ELR (cell line): ENCODE data around the gene EEF1AKMT2.

Source experiments
- DNase-seq: peaks from one replicate; pipeline ENCODE4 v3.0.0-alpha.2; 2015; ENCODE audit warnings: low read depth

Gene EEF1AKMT2

DNA sequence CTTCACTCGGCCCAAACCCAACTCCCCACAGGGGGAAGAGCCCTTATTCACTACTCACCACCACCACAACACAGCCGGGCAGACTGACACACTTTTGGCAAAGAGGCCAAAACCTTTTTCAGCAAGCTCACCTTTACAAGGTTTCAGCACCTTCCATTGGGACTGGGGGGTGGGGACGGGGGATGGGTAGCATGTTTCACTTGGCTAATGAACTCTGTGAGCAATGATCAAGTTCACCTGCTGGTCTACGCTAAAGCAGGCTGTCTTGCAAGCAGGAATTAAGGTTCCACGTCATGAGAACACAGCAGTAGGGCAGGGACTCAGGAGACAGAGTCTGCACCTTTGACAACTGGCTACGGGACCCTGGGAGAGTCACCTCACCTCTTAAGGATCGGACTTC, 54.5 kb downstream of the EEF1AKMT2 start:
- DNase-seq = no peak

- no peak for DNase-seq
Measured at GRCh38 chr10:124736491-124737136, 55.1 kb downstream of the EEF1AKMT2 start.

DNA sequence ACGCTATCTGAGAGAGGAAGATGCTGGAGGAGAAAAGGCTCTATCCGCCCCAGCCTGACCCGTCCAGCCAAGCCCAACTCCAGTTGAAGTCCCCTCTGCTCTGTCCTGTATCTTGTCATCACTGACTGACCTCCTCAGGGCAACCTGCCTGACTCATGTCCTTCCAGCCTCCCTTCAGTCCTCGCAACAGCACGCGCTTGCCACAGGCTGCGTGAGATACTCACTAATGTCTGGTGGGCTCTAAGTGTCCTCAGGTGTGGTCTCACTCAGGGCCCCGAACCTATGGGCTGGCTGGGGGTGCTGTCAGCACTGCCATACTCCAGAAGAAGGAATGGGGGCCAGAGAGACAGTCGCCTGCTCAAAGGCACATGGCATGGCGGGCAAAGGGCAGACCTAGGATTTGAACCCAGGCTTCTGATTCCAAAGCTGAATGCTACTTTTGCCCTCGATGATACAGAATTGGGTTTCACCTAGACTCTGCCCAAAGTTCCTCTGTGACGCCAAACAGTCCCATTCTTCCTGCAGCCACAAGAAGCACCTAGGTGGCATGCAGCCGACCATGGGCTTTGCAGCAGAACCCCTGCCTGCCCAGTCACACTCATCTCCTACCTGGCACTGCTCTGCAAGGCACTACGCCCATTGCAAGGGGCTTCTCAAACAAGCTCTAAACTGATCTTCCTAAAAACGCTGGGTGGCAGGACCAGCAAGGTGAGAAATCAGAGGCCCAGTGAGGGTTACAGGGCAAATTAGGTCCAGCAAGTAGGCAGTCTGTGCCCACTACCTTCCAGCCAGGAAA, 56.0 kb downstream of the EEF1AKMT2 start:
- no peak for DNase-seq

GRCh38 chr10:124734311-124735166, 57.1 kb downstream of the EEF1AKMT2 start:
- no peak for DNase-seq

- DNase-seq = no peak
Measured at GRCh38 chr10:124733571-124734245, 58.0 kb downstream of the EEF1AKMT2 start.

DNA sequence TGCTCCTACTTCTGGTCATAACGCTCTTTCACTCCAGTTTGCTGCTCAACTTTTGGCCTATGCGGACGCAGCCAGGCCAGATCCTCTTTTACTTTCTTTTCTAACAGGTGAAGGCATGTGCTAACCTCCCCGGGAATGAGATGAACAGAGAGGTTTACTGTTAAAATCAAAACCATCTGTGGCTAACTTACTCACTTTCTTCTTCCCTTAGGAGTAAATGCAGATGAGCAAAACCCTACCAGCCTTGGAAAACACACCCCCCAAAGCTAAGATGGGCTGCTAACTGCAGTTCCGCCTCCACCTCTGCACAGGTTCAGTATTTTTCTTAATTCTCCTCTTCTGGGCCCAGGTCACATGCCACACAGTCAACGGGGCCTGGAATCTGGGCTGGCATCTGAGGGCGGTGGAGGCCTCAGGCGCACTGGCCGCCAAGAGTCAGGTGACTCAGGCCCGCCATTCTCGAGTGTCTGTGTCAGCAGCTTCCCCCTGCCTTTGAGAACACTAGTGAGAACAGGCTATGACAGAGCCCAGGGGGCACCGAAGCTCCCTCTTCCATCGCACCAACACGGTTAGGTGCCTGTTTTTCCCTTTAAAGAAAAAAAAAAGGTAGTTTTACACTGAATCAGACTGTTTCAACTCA, 58.6 kb downstream of the EEF1AKMT2 start:
- no peak for DNase-seq

- DNase-seq = no peak
Measured at GRCh38 chr10:124731551-124731950, 60.1 kb downstream of the EEF1AKMT2 start.

DNA sequence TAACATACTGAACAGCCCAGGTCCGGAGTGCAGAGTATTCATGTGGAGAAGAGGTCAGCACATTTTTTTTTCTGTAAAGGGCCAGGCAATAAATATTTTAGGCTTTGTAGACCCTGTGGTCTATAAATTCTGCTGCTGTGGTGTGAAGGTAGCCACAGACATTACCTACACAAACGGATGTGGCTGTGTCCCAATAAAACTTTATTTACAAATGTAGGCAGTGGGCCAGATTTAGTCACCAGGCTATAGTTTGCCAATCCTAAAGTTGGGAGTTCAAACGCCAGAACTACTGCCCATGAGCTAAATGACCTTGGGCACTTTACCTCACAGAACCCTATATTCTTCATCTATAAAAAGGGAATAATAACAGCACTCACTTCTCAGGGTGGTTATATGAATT, 60.9 kb downstream of the EEF1AKMT2 start:
- DNase-seq = no peak

DNA sequence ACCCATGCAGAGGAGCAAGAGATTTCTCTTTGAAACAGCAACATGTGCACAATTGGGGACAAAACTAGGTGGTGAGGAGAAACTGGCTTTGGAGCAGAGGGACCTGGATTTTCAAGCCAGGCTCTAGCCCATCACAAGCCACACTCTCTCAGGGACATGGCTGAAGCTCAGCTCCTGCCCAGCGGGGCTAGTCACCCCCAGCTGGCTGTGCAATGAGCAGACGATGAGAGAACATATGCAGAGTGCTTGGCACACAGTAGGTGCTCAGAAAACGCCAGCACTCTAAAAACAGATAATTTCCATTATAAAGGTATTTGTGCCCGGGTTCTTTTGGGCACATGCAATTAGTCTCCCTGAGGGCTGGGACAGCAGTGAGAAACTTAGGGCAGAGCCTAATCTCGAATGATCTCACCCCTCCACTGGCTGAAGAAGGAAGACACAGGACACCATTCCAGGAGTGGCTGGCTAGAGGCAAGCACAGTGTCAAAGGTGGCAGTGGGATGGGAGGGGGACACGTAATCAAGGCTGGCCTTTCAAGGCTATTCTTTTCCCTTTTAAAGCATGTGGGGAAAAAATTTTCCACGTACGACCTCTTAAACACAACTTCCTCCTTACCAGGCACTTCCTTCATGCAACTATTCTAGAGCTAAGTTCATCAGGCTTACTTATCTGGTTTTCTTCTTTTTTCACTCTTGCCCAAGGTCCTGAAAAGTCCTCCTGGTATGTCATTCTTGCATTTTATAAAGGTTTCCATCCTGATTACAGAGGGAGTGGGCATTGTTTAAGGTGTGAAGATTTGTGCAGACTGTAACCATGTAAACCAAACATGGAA, 62.6 kb downstream of the EEF1AKMT2 start:
- no peak for DNase-seq

DNA sequence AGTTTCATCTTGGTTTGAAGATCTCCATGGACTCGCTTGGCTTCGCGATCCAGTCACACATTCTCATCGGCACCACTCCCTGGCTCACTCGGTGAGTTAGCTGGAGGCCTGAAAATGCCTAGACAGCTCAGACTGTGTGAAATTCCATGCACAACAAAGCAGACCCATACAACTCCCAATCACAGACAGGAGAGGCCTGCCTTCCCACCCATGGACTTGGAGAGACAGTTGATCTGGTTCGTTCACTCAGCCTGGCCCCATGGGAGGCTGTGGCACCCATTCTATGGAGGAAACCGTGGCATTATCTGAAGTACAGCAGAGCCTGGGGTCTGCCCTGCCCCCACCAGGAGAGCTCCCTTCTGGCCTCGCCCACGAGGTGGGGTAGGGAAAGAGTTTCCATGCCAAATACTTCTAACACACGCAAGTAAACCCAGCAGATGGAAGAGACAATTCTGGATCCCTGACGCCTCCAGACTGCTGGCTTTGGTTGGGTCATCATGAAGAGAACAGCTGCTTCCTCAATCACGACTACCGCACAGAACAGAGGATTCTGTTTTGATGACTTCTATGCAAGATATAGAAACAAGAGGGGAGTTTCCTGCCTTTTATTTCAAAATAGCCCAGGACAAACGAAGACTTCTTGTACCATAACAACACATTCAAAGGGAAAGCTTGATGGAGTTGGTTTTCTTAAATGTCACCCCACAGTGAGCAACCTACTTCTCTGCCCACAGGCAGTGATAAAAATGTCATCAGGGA, 63.4 kb downstream of the EEF1AKMT2 start:
- DNase-seq = no peak

DNA sequence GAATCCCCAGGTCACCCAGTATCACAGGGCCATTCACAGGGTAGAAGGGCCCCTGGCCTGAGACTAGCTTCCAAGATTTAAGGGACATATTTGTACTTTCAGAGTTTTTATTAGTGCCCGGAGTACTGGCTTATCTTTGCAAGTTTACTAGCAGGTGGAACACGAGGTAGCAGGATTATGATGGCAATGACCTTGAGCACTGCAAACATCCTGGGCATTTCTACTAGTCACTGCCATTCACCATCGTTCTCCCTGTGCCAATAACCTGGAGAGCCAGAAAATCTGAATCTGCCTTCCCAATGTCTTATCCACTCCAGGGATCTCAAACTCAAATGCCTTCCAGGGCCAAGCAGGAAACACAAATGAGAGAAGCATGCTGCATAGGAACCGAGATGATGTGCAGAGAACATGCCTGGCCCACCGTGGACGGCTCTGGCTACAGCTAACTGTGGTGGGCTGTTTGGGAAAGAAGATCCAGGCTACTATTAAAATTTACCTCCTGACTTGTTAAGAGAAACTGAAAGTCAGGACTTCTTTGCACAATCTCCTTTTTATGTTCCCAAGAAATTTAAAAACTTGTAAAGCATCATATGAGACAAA, 64.2 kb downstream of the EEF1AKMT2 start:
- no peak for DNase-seq

DNA sequence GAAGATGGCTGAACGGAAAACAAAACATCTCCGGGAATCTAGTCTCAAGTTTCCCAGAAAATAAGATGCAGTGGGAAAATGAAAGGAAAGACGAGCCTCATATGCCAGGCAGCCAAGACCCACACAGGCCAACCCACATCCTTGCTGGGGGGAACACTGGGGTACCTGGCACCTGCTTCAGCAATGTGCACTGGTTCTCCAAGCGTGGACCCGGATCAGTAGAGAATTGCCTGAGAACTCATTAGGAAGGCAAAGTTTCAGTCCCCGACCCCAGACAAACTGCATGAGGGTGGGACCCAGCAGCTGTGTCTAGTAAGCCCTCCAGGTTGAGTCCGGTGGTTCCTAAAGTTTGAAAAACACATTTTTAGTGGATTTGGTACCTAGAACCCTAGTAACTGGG, 65.9 kb downstream of the EEF1AKMT2 start:
- no peak for DNase-seq

DNA sequence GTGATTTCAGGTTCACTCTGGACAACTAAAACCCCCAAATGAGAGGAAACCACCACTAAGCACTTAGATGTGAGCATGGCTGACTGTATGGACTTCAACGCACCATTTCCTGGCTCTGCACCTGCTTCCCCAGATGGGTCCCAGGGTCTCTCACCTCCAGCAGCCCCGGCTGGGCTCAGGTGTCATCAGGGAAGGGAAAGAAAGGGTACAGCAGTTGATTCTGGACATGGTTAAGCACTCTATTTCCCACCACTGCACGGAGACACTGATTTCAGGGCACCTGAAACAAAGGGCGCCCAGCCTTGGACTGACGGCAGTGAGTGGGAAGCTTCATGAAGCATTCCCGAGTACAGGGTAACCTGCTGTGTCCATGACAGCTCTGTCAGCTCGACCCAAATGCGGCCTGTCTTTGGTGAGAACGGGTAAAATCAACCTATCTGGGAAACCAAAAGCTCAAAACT, 66.5 kb downstream of the EEF1AKMT2 start:
- no peak for DNase-seq

- DNase-seq = no peak
Measured at GRCh38 chr10:124724279-124725027, 67.2 kb downstream of the EEF1AKMT2 start.

- DNase-seq = no peak
Measured at GRCh38 chr10:124723826-124724225, 67.9 kb downstream of the EEF1AKMT2 start.

DNA sequence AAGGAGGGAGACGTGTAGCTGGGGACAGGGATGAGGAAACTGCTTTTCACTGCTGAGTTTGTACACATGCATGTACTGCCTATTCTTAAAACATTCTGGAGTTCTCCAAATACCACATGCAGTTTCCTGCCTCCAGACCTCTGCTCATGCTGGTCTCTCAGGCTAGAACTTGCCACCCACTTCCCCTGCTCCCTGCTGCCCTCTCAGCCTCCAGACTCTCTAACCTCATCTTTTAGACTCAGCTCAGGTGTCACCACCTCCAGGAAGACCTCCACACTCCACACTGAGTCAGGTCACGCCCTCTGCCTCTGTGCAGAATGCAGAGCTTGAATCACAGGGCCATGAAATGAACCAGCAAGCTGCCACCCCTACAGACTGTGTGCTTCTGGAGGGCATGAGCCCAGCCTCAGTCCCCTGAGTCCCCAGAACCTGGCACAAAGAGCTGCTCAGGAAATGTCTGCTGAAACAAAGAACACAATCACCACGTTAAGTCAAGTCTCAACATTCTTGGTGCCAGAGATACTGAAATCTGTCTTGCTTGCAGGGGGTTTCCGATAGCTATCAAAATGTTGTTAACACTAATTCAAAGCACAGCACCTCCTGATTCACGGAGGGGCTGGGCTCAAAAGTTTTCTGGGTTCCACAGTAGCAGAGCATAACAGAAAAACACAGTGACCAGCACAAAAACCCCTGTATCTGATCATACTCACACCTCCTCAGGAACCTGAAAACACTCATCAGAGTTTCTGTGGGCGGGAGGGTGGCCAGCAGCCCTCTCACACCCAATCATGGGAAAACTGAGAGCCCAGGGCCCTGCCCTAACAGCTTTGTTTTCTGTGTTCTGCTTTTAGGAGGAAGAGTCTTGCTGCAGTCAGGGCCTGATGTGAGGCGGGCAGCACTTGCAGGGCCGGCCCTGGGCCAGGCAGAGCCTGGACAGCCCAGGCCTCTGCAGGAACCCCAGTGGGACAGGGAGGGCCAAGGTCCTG, 68.6 kb downstream of the EEF1AKMT2 start:
- no peak for DNase-seq

GRCh38 chr10:124721330-124722045, 70.2 kb downstream of the EEF1AKMT2 start:
- DNase-seq = no peak
